PC-3 (cell line): ENCODE results near the gene EDAR. TPM values are rescaled to one million over a fixed set of nuclear protein-coding genes. Genes with fewer than 3 reads are reported as not detected.

Experiments
- ATAC-seq: fragments of 200-7000 bp; cut with Tn5 transposase; 2 replicates; pipeline ENCODE4 v1.9.1; 2020; ENCODE audit warnings: mild to moderate bottlenecking, moderate library complexity
- BruUV-seq: library from RNA; stranded (reverse); fragments of 400-500 nt; replicated peaks from 2 replicates; lab custom pipeline; 2021; lab: Mats Ljungman, UMichigan
- CTCF ChIA-PET: fragments of 300-600 bp; sonication (Branson Sonifier 250); formaldehyde crosslinking; loops from one replicate; lab custom pipeline; 2022; ENCODE audit warnings: antibody characterized with exemption; lab: Charles Lee
- POLR2A ChIA-PET: fragments of 300-600 bp; sonication (Branson Sonifier 250); formaldehyde crosslinking; loops from one replicate; lab custom pipeline; 2022; ENCODE audit warnings: antibody characterized with exemption; ENCODE audit not compliant: unreplicated experiment; lab: Charles Lee
- DNase-seq: peaks from one replicate; pipeline ENCODE4 v3.0.0-alpha.2; 2015
- H2AFZ ChIP-seq: fragments of 300-600 bp; sonication (generic); 2 replicates; pipeline ENCODE4 v1.6.0; 2016; ENCODE audit warnings: antibody characterized with exemption, low read length
- H3F3A ChIP-seq: fragments of 300-600 bp; sonication (generic); one replicate; pipeline ENCODE4 v1.6.0; 2017; ENCODE audit warnings: antibody characterized with exemption, low read length, control low read depth, mild to moderate bottlenecking; ENCODE audit not compliant: unreplicated experiment
- H3K27ac ChIP-seq: fragments of 300-600 bp; sonication (generic); 2 replicates; pipeline ENCODE4 v1.5.1; 2016; ENCODE audit warnings: mild to moderate bottlenecking, low read length
- H3K27me3 ChIP-seq: fragments of 300-600 bp; sonication (generic); 2 replicates; pipeline ENCODE4 v1.6.1; 2016; ENCODE audit warnings: low read length, mixed read lengths
- H3K36me3 ChIP-seq: fragments of 300-600 bp; sonication (generic); 2 replicates; pipeline ENCODE4 v1.6.1; 2016; ENCODE audit warnings: low read depth, mixed run types, low read length, mixed read lengths
- H3K4me1 ChIP-seq: fragments of 300-600 bp; sonication (generic); 2 replicates; pipeline ENCODE4 v1.5.1; 2016; ENCODE audit warnings: low read length; ENCODE audit not compliant: insufficient read depth
- H3K4me2 ChIP-seq: fragments of 300-600 bp; sonication (generic); 2 replicates; pipeline ENCODE4 v1.6.0; 2016; ENCODE audit warnings: low read length
- H3K4me3 ChIP-seq: fragments of 300-600 bp; sonication (generic); 2 replicates; pipeline ENCODE4 v1.5.1; 2016; ENCODE audit warnings: mild to moderate bottlenecking, low read length, mixed read lengths
- H3K79me2 ChIP-seq: fragments of 300-600 bp; sonication (generic); 2 replicates; pipeline ENCODE4 v1.6.1; 2017; ENCODE audit warnings: low read length, mixed read lengths
- H3K9ac ChIP-seq: fragments of 300-600 bp; sonication (generic); 2 replicates; pipeline ENCODE4 v1.6.0; 2016; ENCODE audit warnings: mild to moderate bottlenecking, low read length
- H3K9me2 ChIP-seq: fragments of 300-600 bp; sonication (generic); replicated peaks from 2 replicates; pipeline ENCODE4 v1.6.1; 2016; ENCODE audit warnings: mixed run types, low read length, mixed read lengths
- H3K9me3 ChIP-seq: fragments of 300-600 bp; sonication (generic); 2 replicates; pipeline ENCODE4 v1.6.1; 2016; ENCODE audit warnings: low read length, mixed read lengths
- H4K20me1 ChIP-seq: fragments of 300-600 bp; sonication (generic); 2 replicates; pipeline ENCODE4 v1.6.1; 2016; ENCODE audit warnings: low read length, mixed read lengths
- EZH2 ChIP-seq: fragments of 300-600 bp; sonication (generic); IDR thresholded peaks from one replicate; pipeline ENCODE4 v1.6.1; 2017; ENCODE audit warnings: antibody characterized with exemption, mild to moderate bottlenecking, low read length; ENCODE audit not compliant: unreplicated experiment
- EZH2phosphoT487 ChIP-seq: fragments of 300-600 bp; sonication (generic); IDR thresholded peaks from 2 replicates; pipeline ENCODE4 v1.6.1; 2018; ENCODE audit warnings: mild to moderate bottlenecking, antibody characterized with exemption, low read length, borderline replicate concordance
- intact Hi-C: fragments of 100-400 bp; cut with micrococcal nuclease; formaldehyde crosslinking; loops from 2 replicates; pipeline ENCODE4 v1.9.0; 2023
- total RNA-seq: library from RNA; depleted of rRNA; stranded (reverse); fragments of >200 nt; gene quantifications from 2 replicates; pipeline ENCODE4 v1.2.3, GENCODE V29; 2014
- TF ChIP-seq, protein P1 (sequence below): fragments of 300-600 bp; sonication (generic); conservative IDR thresholded peaks from 2 replicates; pipeline ENCODE4 v1.5.1; 2017; ENCODE audit warnings: antibody characterized with exemption, low read depth, mild to moderate bottlenecking, low read length

The EDAR gene
- total RNA-seq, 1 experiment from 2014 or later, result 0.04 TPM

DNA sequence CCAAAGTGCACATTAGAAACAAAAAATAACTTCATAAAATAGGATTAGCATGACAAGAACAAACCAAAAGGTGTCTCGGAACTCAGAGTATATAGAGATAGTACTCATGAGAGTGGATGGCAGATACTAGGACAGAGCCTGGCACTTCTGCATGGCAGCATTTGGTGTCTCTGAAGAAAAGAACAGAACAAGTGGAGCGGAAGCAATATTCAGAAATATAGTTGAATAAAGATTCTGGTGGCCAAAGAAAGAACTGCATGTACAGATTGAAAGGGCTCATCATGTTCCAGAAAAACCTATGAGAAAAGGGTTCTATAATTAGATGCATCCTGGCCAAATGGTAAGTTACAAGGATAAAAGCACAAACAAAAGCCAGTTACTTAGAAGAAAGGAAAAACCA, 111.5 kb downstream of the EDAR start:
- no peaks in the 10 kb centered on the region for H3K36me3 ChIP-seq
- no peaks in the 10 kb centered on the region for H3K79me2 ChIP-seq
- H3K27me3 ChIP-seq, result no peaks in the 10 kb centered on the region
- H3K4me1 ChIP-seq, result peaks cover 6% of the 10 kb centered on the region; the same call in 1 of the 2 replicates
- no peaks in the 10 kb centered on the region for H3F3A ChIP-seq
- no TSS peak for BruUV-seq
- H4K20me1 ChIP-seq, result no peaks in the 10 kb centered on the region
- no peak overlapping the region for H3K4me3 ChIP-seq
- no peak overlapping the region for H3K27ac ChIP-seq
- no peaks in the 10 kb centered on the region for H3K9me2 ChIP-seq
- ChIA-PET POLR2A (no interaction called here), CTCF (no interaction called here)
- no peak overlapping the region for H3K4me2 ChIP-seq
- intact Hi-C loops, result no loop called here
- ATAC-seq, result no peak
- H2AFZ ChIP-seq, result no peak overlapping the region
- H3K9me3 ChIP-seq, result no peaks in the 10 kb centered on the region
- TF ChIP-seq, protein P1, sequence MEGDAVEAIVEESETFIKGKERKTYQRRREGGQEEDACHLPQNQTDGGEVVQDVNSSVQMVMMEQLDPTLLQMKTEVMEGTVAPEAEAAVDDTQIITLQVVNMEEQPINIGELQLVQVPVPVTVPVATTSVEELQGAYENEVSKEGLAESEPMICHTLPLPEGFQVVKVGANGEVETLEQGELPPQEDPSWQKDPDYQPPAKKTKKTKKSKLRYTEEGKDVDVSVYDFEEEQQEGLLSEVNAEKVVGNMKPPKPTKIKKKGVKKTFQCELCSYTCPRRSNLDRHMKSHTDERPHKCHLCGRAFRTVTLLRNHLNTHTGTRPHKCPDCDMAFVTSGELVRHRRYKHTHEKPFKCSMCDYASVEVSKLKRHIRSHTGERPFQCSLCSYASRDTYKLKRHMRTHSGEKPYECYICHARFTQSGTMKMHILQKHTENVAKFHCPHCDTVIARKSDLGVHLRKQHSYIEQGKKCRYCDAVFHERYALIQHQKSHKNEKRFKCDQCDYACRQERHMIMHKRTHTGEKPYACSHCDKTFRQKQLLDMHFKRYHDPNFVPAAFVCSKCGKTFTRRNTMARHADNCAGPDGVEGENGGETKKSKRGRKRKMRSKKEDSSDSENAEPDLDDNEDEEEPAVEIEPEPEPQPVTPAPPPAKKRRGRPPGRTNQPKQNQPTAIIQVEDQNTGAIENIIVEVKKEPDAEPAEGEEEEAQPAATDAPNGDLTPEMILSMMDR, result peak; percentile 31; the same call in 1 of the 2 replicates
- TF ChIP-seq EZH2, result no peak
- DNase-seq, result no peak
- no peak overlapping the region for H3K9ac ChIP-seq

GRCh38 chr2:108870069-108870644, 118.9 kb downstream of the EDAR start:
- intact Hi-C loops, result no loop called here
- Histone ChIP-seq H2AFZ (no peak overlapping the region), H3K9me3 (peaks cover 11% of the 10 kb centered on the region; the same call in 1 of the 2 replicates), H3K79me2 (no peaks in the 10 kb centered on the region), H3K9me2 (no peaks in the 10 kb centered on the region), H3K27ac (no peak overlapping the region), H3F3A (no peaks in the 10 kb centered on the region), H3K4me3 (no peak overlapping the region), H3K9ac (no peak overlapping the region), H3K36me3 (peaks cover 39% of the 10 kb centered on the region), H4K20me1 (no peaks in the 10 kb centered on the region), H3K4me1 (peaks cover 6% of the 10 kb centered on the region; the same call in 1 of the 2 replicates), H3K4me2 (no peak overlapping the region), H3K27me3 (no peaks in the 10 kb centered on the region)
- ATAC-seq (no peak), DNase-seq (no peak)
- TF ChIP-seq, protein P1, result no peak
- TF ChIP-seq EZH2, result no peak
- TF ChIP-seq EZH2phosphoT487, result no peak
- BruUV-seq, result no TSS peak
- CTCF ChIA-PET, result no interaction called here
- POLR2A ChIA-PET, result no interaction called here

- Histone ChIP-seq H3K27me3 (no peaks in the 10 kb centered on the region), H3K27ac (no peak overlapping the region), H4K20me1 (no peaks in the 10 kb centered on the region), H3K9ac (no peak overlapping the region), H3K4me2 (no peak overlapping the region), H3K9me3 (peaks cover 11% of the 10 kb centered on the region; the same call in 1 of the 2 replicates), H3K4me3 (no peak overlapping the region), H2AFZ (no peak overlapping the region), H3F3A (no peaks in the 10 kb centered on the region), H3K9me2 (no peaks in the 10 kb centered on the region), H3K79me2 (no peaks in the 10 kb centered on the region), H3K4me1 (peaks cover 6% of the 10 kb centered on the region; the same call in 1 of the 2 replicates), H3K36me3 (peaks cover 39% of the 10 kb centered on the region)
- no peak for DNase-seq
- CTCF ChIA-PET, result no interaction called here
- TF ChIP-seq, protein P1, result no peak
- TF ChIP-seq EZH2, result no peak
- TF ChIP-seq EZH2phosphoT487, result no peak
- POLR2A ChIA-PET, result no interaction called here
- no TSS peak for BruUV-seq
- intact Hi-C loops, result no loop called here
- no peak for ATAC-seq
Measured at GRCh38 chr2:108869542-108869941, 119.5 kb downstream of the EDAR start.
